ENCODE results near the gene TRAF7.

The TRAF7 gene

DNA sequence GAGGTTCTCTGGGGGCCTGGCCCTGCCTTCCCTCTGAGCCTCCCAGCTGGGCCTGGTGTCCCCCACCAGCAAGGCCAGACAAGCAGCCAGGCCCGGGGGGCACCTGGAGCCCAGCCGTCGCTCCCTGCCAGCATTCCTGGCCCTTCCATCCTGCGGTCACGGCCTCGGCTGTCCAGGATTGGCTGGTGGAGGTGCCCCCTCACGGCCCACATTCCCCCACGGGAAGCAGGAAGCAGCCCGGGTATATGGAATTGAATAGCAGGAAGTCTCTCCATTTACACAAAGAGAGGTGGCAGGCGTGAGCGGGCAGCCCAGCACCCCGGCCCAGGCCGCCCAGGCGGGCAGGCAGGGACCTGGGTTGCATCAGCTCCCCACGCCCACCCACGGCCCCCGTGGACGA, 14.5 kb downstream of the TRAF7 start:
- Histone ChIP-seq H3K36me3 (ENCODE audit: insufficient read depth, low read length) (peaks cover 91% of the 10 kb centered on the region), H3K4me1 (ENCODE audit: insufficient read depth, low read length) (no peaks in the 10 kb centered on the region), H3K27ac (ENCODE audit: low read length) (no peak overlapping the region), H3K79me2 (ENCODE audit: insufficient read depth, low read length) (peaks cover 14% of the 10 kb centered on the region; the same call in 1 of the 2 replicates), H3K4me3 (ENCODE audit: low read depth in 1 of 2, low read length in 2 of 2) (no peak overlapping the region), H3K27me3 (ENCODE audit: insufficient read depth, low read length, poor library complexity) (no peaks in the 10 kb centered on the region), H4K20me1 (ENCODE audit: insufficient read depth, low read length) (peaks cover 17% of the 10 kb centered on the region), H2AFZ (ENCODE audit: low read depth, low read length) (no peak overlapping the region), H3K4me2 (ENCODE audit: insufficient read depth, low read length) (no peak overlapping the region), H3K9ac (ENCODE audit: low read depth, low read length) (no peak overlapping the region), H3K9me3 (ENCODE audit: insufficient read depth, low read length, severe bottlenecking) (no peaks in the 10 kb centered on the region)
- DNase-seq = no peak
- no peak for ATAC-seq (ENCODE audit: insufficient read depth, low read depth)
- no peak for TF ChIP-seq EZH2 (IDR thresholded peaks at IDR 0.05; ENCODE audit: borderline replicate concordance, low read depth, low read length, severe bottlenecking)
- TF ChIP-seq, protein P1, sequence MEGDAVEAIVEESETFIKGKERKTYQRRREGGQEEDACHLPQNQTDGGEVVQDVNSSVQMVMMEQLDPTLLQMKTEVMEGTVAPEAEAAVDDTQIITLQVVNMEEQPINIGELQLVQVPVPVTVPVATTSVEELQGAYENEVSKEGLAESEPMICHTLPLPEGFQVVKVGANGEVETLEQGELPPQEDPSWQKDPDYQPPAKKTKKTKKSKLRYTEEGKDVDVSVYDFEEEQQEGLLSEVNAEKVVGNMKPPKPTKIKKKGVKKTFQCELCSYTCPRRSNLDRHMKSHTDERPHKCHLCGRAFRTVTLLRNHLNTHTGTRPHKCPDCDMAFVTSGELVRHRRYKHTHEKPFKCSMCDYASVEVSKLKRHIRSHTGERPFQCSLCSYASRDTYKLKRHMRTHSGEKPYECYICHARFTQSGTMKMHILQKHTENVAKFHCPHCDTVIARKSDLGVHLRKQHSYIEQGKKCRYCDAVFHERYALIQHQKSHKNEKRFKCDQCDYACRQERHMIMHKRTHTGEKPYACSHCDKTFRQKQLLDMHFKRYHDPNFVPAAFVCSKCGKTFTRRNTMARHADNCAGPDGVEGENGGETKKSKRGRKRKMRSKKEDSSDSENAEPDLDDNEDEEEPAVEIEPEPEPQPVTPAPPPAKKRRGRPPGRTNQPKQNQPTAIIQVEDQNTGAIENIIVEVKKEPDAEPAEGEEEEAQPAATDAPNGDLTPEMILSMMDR (IDR thresholded peaks at IDR 0.05; ENCODE audit: borderline replicate concordance, extremely low read depth, low read length, poor library complexity, severe bottlenecking) = no peak

DNA sequence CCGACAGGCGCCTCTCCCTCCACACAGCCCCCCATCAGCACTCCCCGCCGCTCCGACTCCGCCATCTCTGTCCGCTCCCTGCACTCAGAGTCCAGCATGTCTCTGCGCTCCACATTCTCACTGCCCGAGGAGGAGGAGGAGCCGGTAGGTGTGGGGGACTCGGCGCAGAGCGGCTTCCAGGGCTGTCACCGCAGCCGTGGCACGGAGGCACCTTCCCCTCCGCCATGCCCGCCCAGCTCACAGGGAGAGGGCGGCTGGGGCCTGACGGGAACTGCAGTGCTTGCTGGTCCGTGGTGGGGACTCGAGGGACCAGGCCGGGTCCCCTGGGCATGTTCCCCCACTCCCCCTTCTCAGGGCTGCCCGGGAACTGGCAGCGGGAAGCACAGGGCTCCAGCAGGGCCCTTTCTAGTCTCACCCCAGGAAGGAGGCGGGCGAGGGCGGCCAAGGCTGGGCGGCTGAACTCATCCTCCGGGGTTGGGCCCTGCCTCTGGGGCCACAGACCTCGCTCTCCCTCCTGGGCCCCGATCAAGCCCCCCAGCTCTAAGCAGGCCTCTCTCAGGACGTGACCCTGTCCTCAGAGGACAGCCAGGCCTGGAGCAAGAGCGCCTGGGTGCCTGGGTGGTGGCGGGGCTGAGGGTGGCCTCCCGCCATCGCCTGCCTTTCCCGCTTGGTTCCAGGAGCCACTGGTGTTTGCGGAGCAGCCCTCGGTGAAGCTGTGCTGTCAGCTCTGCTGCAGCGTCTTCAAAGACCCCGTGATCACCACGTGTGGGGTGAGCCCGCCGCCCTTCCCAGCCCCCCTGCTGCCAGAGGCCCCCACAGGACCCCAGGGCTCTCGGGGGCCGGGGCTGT, 15.2 kb downstream of the TRAF7 start:
- 0 out of 3 replicates have a peak, but pooled peaks have one; percentile 5 for ATAC-seq (ENCODE audit: insufficient read depth, low read depth)
- Histone ChIP-seq H3K4me2 (ENCODE audit: insufficient read depth, low read length) (no peak overlapping the region), H3K4me1 (ENCODE audit: insufficient read depth, low read length) (no peaks in the 10 kb centered on the region), H3K27ac (ENCODE audit: low read length) (no peak overlapping the region), H2AFZ (ENCODE audit: low read depth, low read length) (no peak overlapping the region), H4K20me1 (ENCODE audit: insufficient read depth, low read length) (peaks cover 17% of the 10 kb centered on the region), H3K9me3 (ENCODE audit: insufficient read depth, low read length, severe bottlenecking) (no peaks in the 10 kb centered on the region), H3K4me3 (ENCODE audit: low read depth in 1 of 2, low read length in 2 of 2) (no peak overlapping the region), H3K27me3 (ENCODE audit: insufficient read depth, low read length, poor library complexity) (no peaks in the 10 kb centered on the region), H3K9ac (ENCODE audit: low read depth, low read length) (no peak overlapping the region), H3K36me3 (ENCODE audit: insufficient read depth, low read length) (peaks cover 92% of the 10 kb centered on the region), H3K79me2 (ENCODE audit: insufficient read depth, low read length) (peaks cover 8% of the 10 kb centered on the region; the same call in 1 of the 2 replicates)
- no peak for DNase-seq
- TF ChIP-seq, protein P1 (IDR thresholded peaks at IDR 0.05; ENCODE audit: borderline replicate concordance, extremely low read depth, low read length, poor library complexity, severe bottlenecking) = no peak
- no peak for TF ChIP-seq EZH2 (IDR thresholded peaks at IDR 0.05; ENCODE audit: borderline replicate concordance, low read depth, low read length, severe bottlenecking)

DNA sequence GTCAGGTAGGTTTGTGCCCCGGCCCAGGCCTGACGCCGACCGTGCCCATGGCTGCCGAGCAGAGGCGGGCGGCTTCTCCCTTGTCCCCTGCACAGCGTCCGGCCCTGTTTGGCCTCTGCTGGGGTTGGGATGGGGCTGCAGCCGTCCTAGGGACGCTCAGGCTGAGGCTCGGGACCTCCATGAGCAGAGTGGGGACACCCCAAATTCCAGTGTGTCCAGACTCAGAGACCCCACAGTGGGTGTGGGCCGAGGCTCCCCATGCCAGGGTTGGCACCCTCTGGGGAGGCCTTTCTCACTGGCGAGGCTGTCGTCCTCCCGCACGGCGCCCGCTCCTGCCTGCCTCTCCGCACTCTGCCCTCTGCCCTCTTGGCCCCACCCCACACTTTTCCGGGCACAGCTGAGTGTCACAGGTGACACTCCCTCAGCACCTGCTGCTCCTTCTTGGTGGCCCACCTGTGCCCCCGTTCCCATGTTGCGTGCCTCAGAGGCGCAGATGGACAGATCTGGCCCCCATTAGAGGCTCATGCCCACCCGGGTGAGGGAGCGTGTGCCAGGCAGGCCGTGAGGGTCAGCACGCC, 16.1 kb downstream of the TRAF7 start:
- Histone ChIP-seq H3K36me3 (ENCODE audit: insufficient read depth, low read length) (peaks cover 91% of the 10 kb centered on the region), H4K20me1 (ENCODE audit: insufficient read depth, low read length) (peaks cover 18% of the 10 kb centered on the region), H2AFZ (ENCODE audit: low read depth, low read length) (no peak overlapping the region), H3K4me2 (ENCODE audit: insufficient read depth, low read length) (no peak overlapping the region), H3K27me3 (ENCODE audit: insufficient read depth, low read length, poor library complexity) (no peaks in the 10 kb centered on the region), H3K9ac (ENCODE audit: low read depth, low read length) (no peak overlapping the region), H3K9me3 (ENCODE audit: insufficient read depth, low read length, severe bottlenecking) (no peaks in the 10 kb centered on the region), H3K27ac (ENCODE audit: low read length) (no peak overlapping the region), H3K4me1 (ENCODE audit: insufficient read depth, low read length) (no peaks in the 10 kb centered on the region), H3K79me2 (ENCODE audit: insufficient read depth, low read length) (peaks cover under 1% of the 10 kb centered on the region; the same call in 1 of the 2 replicates), H3K4me3 (ENCODE audit: low read depth in 1 of 2, low read length in 2 of 2) (no peak overlapping the region)
- ATAC-seq (ENCODE audit: insufficient read depth, low read depth) = no peak
- DNase-seq = no peak
- TF ChIP-seq, protein P1 (IDR thresholded peaks at IDR 0.05; ENCODE audit: borderline replicate concordance, extremely low read depth, low read length, poor library complexity, severe bottlenecking) = no peak
- no peak for TF ChIP-seq EZH2 (IDR thresholded peaks at IDR 0.05; ENCODE audit: borderline replicate concordance, low read depth, low read length, severe bottlenecking)

All from DND-41 (cell line).